Stimulated activated CD4-positive, alpha-beta T cell treated with anti-CD3 and anti-CD28 coated beads, Interleukin-2, amount 100 ng/mL, for 24 hours (primary cell): ENCODE measurements around the gene MTPN.

ENCODE experiments used
- DNase-seq, 2 donors: peaks; one replicate each; pipeline ENCODE4 v3.0.0-alpha.2; 2020

The MTPN gene

DNA sequence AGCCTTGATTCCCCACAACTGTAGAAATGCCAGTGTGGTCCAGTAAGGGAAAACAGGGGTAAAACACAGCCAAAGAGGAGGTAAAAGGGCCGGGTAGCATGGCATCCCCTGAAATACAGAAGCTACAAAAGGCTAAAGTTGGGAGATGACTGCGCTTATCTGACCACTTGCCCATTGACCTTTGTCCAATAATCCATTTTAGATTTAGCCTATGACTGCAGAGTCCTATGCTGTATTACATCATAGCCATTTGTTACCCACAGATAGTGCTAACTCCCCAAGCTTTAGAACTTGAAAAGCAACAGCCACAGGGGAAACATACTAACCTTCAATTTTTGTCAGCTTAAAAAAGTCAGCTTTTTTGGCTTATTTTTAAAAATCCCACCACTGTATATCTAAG lies 26.2 kb downstream of the MTPN start:
- no peak for DNase-seq

DNA sequence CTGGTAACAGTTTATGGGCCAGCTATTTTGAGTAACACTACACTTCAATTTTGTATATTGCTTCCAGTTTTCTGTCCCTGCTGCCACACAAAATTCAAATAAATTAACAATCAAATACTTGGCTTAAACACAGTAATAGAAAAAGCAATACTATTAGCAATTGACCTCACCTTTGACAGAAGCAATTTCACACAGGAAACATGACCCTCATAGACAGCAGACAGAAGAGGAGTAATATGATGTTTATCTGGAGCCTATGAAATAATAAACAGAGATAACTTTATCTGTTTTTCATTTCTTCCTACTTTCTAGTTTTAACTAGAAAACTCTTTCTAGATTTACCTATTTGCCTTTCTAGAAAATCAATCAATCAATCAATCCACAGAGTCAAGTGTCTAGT lies 26.7 kb downstream of the MTPN start:
- no peak for DNase-seq

GRCh38 chr7:135946289-135947055 lies 30.7 kb downstream of the MTPN start:
- no peak for DNase-seq

DNA sequence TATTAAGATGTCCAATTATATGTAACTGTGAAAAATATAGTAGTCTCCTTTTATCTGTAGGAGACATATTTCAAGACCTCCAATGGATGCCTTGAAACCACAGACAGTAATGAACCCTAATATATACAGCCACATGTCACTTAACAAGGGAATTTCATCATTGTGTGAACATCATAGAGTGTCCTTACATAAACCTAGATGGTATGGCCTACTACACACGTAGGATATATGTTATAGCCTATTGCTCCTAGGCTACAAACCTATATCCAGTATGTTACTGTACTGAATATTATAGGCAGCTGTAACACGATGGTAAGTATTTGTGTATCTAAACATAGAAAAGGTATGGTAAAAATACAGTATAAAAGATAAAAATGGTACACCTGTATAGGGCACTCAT lies 32.4 kb downstream of the MTPN start:
- DNase-seq, result no peak

GRCh38 chr7:135943134-135943879 lies 33.9 kb downstream of the MTPN start:
- no peak for DNase-seq

DNA sequence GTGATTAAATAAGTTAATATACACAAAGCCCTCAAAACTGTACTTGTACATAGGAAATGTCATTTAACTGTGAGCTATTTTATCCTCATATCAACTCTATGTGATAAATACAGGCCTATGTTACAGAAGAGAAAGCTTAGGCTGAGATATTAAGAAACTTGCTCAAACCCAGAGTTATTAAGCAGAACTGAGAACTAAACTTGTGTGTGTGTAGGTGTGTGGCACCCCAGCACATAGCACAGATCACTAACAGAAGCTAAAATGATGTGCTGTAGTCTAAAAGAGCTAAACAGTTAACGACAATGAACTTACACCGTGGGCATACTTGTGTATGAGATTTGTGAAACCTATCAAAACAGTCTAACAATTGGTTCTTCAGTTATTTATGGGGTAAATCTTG lies 34.5 kb downstream of the MTPN start:
- no peak for DNase-seq

- no peak for DNase-seq
These were observed 36.8 kb downstream of the MTPN start for GRCh38 chr7:135940077-135941075.

- DNase-seq, result no peak
These were observed 37.8 kb downstream of the MTPN start for GRCh38 chr7:135939261-135939812.

DNA sequence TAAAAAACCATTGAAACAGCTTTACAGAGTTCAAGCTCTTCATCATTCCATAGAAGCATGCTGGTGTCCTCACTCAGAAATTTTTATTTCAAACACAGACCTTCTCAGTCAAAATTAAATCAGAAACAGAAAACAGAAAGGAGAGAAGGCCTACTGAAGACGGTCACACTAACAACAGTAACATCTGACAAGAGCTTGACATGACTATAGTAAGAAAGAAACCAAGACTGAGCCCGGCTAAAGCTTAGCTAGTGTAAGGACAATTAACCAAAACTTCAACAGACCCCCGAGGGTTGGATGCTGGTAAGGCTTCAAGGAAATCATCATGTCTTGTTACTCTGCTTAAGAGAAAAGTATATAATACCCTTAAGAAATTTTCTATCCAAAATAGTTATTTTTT lies 38.6 kb downstream of the MTPN start:
- no peak for DNase-seq

DNA sequence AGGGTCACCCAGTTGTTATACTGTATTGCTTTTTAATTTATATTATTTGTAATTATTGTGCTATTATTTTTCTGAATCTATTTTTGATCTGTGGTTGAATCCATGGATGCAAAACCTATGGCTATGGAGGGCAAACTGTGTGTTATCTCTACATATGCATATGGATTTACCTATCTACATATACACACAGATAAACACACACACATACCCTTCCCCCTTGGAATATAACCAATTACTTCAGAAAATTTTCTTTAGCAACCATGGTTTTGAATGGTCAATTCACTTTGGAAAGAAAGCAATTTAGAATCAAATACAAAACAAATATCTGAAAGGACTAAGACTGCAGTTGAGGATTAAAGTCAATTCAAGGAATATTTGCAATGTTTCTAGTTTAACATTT lies 39.1 kb downstream of the MTPN start:
- no peak for DNase-seq

- no peak for DNase-seq
These were observed 40.5 kb downstream of the MTPN start for GRCh38 chr7:135936497-135937217.

DNA sequence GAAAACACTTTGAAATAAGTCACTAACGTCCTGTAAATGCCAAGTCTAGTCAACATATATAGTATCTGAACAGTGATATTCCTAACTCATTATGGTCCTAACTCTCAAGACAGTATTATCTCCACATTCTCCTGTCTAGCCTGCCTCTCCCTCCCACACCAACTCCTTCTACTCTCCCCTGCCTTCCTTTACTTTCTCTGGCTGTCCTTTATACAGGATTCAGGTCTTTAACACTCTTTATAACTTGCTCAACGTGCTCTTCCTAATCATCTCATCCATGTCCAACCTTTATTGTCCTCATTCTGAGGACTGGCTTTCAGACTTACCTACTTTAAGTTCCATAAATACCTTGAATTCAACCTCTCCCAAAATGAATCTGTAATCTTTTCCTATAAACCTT lies 42.5 kb downstream of the MTPN start:
- DNase-seq, result no peak

DNA sequence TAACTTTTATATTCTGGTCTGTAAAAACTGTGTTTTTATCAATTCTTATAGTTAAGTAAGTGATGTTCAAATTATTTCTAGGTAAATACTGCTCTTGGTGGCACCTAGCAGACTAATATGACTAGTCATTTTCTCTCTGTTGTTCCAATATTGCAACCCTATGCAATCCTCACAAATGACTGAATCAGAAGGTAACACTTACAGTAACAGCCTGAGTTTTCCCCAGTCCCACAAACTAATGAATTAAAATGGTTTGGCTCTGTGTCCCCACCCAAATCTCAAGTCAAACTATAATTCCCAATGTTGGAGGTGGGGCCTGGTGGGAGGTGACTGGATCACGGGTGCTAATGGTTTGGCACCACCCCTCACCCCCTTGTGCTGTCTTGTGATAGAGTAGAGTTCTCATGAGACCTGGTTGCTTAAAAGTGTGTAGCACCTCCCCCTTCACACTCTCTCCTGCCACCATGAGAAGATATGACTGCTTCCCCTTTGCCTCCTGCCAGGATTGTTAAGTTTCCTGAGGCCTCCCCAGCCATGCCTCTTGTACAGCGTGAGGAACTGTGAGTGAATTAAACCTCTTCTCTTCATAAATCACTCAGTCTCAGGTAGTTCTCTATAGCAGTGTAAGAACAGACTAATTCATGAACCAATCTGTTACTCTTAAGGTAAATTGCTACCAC lies 43.5 kb downstream of the MTPN start:
- no peak for DNase-seq

DNA sequence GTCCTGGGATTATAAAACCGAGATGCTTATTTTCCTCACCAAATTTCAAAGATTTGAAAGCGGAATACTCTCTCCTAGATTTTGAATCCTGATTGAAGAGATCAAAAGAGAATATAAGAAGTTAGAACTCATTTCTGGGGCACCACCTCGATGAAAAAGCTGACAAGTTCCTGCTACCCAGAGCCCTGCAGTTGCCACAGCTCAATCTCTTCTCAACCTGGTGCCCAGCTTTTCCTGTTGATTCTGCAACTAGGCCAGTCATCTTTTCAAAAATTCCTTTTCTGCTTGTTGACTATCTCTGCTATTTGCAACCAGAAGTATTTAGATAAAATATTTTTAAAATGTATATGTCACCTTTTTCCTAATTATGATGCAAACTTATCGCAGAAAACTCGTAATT lies 45.0 kb downstream of the MTPN start:
- DNase-seq, result no peak

DNA sequence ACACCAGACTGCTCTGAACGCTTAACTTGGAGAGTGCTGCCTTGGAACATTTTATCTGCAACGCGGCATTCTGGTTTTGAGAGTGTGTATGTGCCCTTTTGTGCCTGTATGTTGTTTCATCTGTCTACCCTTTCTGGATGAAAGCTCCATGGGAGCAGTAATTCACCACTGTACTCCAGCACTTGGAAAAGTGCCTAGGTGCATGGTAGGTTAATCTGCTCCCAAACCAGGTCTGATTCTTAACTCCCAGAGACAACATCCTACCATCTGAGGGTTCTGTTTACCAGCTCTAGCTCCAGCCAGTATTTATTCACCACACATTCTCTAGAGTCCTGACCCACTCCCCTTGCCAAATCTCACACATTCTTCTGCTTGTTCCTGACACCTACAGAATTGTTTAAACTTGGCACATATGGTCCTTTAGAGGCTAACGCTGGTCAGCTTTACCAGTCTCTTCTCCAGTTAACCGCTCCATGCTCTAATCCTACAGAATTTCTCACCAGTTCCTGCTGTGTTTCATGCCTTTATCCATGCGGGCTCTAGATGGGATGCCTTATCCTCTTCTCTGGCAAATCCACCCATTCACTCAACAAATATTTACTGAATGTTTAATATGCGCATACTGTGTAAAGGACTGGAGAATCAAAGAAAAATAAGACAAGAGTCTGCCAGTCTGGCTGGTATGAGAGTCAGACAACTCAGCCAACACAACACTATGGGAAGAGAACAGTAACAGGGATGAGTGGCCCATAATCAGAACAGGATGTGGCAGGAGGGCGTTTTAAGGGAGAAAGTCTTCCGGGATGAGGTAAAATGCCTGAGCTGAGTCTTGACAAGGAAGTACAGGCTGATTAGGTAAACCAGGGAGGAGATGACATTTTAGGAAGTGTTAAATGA lies 46.3 kb downstream of the MTPN start:
- DNase-seq, result no peak

GRCh38 chr7:135929722-135930141 lies 47.4 kb downstream of the MTPN start:
- DNase-seq, result no peak

GRCh38 chr7:135929249-135929648 lies 47.9 kb downstream of the MTPN start:
- no peak for DNase-seq

DNA sequence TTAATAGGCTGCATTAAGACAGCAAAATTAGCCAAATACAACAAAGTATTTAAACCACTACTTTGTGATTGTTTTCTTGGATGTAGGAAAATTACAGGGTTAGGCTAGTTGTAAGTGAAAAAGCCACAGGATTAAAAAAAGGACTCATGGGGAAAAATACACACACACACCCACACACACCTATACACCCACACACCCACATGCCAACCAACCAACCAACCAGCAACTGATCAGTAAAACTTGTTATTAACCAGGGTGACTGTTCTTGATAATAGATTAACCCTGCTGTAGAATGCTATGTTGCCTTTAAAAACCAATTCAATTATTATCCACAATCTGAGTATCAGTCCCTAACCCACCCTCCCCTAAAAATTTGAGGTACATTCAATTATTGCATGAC lies 49.0 kb downstream of the MTPN start:
- DNase-seq, result no peak

DNA sequence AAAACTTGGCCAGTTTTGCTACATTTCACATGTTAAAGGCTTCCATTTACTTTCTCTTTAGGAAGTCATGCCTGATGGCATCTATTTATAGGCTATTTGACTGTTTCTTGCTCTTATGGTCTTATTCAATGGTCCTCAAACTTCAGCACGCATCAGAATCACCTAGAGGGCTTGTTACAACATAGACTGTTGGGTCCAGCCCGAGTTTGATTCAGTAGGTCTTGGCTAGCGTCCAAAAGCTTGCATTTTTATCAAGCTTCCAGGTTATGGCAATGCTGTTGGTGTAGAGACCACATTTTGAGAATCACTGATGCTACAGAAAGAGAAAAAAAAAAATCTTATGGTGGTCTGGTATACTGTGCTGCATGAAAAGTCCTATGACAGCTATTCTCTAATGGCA lies 51.9 kb downstream of the MTPN start:
- DNase-seq, result no peak

- DNase-seq, result no peak
These were observed 52.9 kb downstream of the MTPN start for GRCh38 chr7:135924302-135924701.

DNA sequence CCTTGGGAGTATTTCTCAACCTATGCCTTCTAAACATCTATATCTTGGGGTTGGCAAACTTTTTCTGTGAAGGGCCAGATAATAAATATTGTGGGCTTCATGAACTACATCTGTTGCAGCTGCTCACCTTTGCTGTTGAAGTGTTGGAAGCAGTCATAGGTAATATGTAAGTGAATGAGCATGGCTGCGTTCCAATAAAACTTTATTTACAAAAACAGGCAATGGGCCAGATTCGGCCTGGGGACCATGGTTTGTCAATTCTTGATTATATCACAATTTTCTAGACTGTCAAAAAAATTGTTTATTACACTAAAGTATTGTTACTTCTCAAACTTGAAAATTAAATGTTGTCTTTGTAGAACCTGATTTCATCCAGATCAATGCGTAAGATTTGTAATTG lies 54.9 kb downstream of the MTPN start:
- DNase-seq, result no peak
